Left kidney (tissue), 2 donors: Measurements from ENCODE around the gene TUB. TPM values are rescaled to one million over a fixed set of nuclear protein-coding genes. Genes with fewer than 3 reads are reported as not detected.

Experiments
- DNase-seq: peaks from one replicate; pipeline ENCODE4 v3.0.0-alpha.2; 2013
- polyA plus RNA-seq: library from polyadenylated mRNA; unstranded; fragments of 120-200 nt; gene quantifications from one replicate; pipeline ENCODE4 v1.2.1, GENCODE V29; 2013; ENCODE audit not compliant: insufficient read length

Gene TUB
- polyA plus RNA-seq, 1 donor: 27.2 TPM

- no peak for DNase-seq
Observed at GRCh38 chr11:8043756-8044155, 37.3 kb upstream of the TUB start.

GRCh38 chr11:8045839-8046238, 35.2 kb upstream of the TUB start:
- DNase-seq: no peak

GRCh38 chr11:8047382-8047781, 33.6 kb upstream of the TUB start:
- DNase-seq: no peak

GRCh38 chr11:8049084-8049483, 31.9 kb upstream of the TUB start:
- no peak for DNase-seq

- DNase-seq: no peak
Observed at GRCh38 chr11:8055091-8055835, 25.7 kb upstream of the TUB start.

GRCh38 chr11:8055836-8056526, 25.0 kb upstream of the TUB start:
- DNase-seq: no peak

GRCh38 chr11:8056810-8057463, 24.1 kb upstream of the TUB start:
- DNase-seq: no peak

- DNase-seq: no peak
Observed at GRCh38 chr11:8058216-8058615, 22.8 kb upstream of the TUB start.

GRCh38 chr11:8059030-8059429, 22.0 kb upstream of the TUB start:
- DNase-seq: no peak

- no peak for DNase-seq
Observed at GRCh38 chr11:8059571-8060011, 21.4 kb upstream of the TUB start.

- DNase-seq: no peak
Observed at GRCh38 chr11:8060146-8060719, 20.8 kb upstream of the TUB start.

GRCh38 chr11:8060801-8061554, 20.0 kb upstream of the TUB start:
- DNase-seq: no peak

- DNase-seq: no peak
Observed at GRCh38 chr11:8061555-8062428, 19.2 kb upstream of the TUB start.

- no peak for DNase-seq
Observed at GRCh38 chr11:8062781-8063257, 18.2 kb upstream of the TUB start.

- DNase-seq: no peak
Observed at GRCh38 chr11:8063324-8063723, 17.7 kb upstream of the TUB start.

- no peak for DNase-seq
Observed at GRCh38 chr11:8065031-8065430, 16.0 kb upstream of the TUB start.

- no peak for DNase-seq
Observed at GRCh38 chr11:8066036-8066910, 14.7 kb upstream of the TUB start.

- DNase-seq: no peak
Observed at GRCh38 chr11:8066911-8067455, 14.0 kb upstream of the TUB start.

GRCh38 chr11:8067567-8067928, 13.5 kb upstream of the TUB start:
- DNase-seq: no peak
